ENCODE data around the gene DOK7.

The DOK7 gene

DNA sequence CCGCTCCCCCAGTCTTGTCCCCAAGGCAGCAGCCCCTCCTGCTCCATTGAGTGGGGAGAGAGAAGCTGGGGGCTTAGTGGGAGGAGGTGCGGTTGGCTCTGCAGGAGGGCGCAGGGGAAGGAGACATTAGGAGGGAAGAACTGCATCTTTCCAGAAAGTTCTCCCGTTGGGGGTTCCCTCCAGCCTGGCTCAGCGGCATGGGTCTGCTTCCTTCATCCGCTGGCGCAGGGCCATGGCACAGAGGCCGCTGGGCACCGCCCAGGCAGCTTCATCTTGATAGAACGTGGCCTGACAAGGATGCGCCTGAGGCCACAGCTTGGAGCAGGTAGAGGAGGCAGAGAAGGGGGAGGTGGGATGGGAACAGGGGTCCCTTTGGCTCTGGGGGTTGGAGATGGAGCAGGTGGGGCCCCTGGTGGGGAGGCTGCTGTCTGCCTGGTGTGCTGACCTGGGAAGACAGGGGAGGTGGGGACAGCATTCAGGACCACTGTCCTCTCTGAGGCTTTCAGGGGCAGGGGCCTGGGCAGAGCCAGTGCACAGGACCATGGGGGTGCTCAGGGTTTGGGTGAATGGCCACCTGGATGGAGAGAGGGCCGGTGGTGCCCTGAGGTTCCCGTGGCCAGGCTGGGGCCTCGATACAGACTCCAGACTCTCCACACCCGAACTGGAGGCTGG lies 12.1 kb downstream of the DOK7 start:
- DNase-seq (ENCODE audit: low read depth) = no peak

DNA sequence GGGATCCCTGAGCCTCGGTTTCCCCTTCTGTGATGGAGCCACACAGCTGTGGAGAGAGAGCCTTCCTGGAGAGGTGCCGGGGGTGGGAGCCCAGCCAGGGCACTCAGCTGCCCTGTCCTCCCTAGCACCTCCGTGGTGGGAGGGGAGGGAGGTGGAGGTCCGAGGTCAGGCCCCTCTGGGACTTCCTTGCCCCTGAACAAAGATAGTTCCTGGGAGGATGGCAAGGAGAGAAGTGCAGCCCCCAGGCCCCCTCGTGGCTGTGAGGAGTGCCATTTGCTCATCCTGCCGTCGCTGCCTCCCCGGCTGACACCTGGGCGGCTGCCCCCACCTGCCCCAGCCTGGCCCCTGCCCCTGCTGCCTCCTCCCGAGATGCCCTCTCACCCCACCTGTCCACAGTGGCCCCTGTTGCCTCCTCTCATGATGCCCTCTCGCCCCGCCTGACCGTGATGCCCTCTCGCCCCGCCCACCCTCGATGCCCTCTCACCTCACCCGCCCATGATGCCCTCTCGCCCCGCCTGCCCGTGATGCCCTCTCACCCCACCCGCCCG lies 12.7 kb downstream of the DOK7 start:
- no peak for DNase-seq (ENCODE audit: low read depth)

DNA sequence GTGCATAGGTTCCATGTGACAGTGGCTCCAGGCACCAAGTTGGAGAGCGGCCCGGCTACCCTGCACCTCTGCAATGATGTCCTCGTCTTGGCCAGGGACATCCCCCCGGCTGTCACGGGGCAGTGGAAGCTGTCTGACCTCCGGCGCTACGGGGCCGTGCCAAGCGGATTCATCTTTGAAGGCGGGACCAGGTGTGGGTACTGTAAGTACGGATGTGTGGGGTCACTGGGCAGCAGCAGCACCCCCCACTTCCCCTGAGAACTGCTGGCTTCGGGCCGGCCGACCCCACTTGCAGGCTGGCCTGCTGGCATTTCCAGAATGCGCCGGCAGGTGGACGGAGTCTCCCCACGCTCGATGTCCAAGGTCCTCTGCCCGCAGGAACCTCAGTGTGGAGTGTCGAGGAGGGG lies 13.2 kb downstream of the DOK7 start:
- no peak for DNase-seq (ENCODE audit: low read depth)

DNA sequence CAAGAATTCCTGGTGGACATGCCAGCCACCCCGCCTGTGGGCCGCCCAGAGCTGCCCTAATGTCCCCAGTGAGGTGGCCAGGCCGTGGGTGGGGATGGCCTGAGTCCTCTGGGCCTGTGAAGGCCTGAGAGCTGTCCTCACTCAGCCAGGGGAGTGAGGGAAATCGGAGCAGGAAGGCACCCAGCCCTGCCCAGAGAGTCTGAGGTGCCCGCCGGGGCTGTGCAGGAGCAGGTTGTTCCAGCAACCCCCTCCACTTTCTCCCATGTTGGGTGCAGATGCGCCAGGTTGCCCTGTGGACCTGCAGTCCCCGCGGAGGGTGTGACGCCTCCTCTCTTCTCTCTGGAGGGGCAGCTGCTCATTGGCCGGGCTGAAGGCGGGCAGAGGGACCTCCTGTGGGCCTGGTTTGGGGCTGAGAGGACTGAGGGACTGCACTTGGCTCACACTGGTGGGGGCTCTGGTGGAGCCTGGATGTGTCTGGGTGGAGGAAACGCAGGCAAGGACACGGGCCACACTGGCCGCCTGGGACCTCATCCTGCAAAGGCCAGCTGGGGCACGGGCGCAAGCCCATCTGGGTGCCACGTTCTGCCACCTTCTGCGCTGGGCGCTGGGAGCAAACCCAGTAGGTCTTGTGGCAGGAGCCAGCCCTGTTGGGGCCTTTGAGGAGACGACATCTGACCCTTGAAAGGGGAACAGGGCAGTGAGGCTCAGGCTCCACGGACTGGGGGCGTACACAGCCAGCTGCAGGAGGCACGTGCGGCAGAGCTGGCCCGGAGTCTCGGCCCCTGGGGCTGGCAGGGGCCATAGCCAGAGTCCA lies 14.0 kb downstream of the DOK7 start:
- DNase-seq (ENCODE audit: low read depth) = no peak

DNA sequence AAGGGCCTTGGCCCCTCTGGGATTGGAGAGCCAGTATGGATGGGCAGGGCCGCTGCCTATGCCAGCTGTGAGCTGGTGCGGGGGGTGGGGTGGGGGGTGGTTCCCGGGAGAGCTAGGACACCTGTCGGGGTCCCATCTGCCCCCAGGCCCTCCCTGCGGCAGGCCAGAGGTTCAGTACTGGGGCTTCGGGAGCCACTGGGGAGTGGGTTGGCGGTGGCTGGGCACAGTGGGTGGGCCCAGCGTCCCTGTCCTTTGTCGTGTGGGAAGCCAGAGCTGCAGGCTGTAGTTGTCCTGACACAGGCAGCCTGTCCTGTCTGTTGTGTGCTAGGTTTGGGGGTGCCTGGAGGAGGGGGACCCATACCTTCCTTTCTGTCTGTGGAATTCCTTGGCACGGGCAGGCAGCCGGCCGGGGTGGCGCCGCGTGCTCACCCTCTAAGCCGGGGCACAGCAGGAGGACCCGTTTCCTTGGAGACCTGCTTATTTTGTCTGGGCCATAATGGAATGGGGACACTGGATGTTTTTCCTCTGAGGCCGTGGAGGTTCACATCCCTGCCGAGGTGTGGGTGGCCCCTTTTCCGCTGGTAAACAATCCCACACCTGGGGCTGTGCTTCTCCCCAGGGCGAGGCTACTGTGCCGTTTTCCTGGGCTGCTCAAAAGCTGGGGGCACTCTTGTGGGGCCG lies 14.8 kb downstream of the DOK7 start:
- DNase-seq (ENCODE audit: low read depth) = no peak

DNA sequence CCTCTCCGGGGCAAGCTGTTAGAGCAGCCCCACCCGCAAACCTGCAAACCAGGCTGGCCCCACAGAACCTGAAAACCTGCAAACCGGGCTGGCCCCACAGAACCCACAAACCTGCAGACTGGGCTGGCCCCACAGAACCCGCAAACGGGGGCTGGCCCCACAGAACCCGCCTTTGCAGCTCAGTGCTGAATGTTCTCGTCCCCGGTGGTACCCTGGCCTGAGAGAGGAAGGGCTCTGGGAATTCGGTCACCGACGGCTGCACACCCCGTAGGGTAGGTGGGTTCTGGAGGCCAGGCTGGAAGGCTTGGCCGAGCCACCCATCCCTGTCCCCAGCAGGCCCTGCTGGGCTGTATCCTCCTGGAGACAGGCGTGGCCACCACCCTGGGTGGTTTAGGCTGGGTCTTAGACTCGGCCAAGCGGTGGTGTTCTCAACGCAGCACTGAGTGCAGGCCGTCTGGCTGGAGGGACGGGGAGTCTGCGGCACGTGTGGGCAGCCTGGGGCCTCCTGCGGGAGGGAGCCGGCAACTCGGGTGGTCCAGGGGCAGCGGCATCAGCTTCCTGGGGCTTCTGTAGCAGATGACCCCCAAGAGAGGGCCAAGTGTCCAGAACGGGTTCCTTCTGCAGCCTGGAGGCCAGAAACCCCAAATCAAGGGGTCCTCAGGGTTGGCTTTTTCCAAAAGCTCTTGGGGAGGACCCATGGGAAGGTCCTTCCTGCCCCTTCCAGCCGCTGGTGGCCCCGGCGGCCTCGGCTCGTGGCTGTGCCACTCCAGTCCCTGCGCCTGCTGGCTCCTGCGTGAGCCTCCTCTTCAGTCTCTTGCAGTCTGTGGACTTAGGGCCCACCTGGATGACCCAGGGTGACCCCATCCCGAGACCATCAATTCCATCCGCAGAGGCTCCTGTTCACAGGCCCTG lies 15.6 kb downstream of the DOK7 start:
- DNase-seq (ENCODE audit: low read depth) = no peak

DNA sequence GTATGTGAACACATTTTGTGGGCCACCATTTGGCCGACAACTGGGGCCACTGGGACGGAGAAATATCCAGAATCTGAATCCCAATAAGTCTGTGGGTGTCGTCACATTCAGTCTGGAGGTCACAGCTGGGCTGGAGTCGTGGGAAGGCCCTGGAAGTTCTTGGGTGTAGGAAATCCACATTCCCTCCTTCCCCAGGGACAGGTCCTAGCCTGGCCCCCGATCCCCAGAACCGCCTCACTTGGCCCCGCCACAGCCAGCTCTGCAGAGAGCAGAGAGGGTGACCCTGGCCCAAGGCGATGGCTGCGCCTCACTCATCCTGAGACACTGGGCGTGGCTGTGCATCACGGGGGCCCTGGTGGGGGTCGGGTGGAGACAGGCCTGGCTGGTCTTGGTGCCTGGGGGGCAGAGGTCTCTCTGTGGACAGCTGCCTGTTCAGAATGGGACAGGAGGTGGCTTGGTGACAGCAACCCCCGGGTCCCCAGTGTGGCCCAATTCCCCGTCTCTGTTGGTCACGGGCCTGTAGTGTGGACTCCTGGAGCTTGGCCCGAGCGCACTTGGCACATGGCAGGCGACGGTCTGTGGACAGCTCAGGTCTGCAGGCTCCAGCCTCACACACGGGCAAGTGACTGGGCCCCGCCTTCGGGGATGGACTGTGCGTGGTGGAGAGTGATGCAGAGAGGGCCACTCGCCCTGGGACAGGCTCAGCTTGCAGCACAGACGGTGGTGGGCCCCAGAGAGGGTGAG lies 16.4 kb downstream of the DOK7 start:
- DNase-seq (ENCODE audit: low read depth) = no peak

DNA sequence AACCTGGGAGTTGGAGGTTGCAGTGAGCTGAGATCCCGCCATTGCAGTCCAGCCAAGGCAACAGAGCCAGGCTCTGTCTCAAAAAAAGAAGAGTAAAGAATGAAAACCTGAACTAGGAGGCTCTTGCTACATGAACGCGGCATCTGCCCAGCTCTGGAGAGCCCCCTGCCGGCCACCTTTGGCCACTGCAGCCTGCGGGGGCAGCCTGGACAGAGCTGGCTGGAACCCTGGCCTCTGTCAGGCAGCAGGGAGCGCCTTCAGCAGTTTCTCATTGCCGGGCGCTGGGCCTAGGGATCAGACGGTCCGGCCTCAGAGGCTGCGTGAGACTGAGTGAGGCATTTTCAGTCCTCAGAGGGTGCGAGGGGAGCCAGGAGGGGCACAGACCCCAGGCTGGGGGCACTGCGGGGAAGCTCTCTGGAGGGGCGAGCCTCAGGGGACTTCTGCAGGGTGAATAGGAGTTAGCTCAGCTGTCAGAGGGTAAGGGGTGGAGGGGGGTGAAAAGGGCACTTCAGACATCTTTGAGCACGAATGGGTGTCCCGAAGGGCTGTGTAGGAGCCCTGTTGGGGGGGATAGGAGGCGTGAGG lies 17.5 kb downstream of the DOK7 start:
- DNase-seq (ENCODE audit: low read depth) = peak; percentile 47

DNA sequence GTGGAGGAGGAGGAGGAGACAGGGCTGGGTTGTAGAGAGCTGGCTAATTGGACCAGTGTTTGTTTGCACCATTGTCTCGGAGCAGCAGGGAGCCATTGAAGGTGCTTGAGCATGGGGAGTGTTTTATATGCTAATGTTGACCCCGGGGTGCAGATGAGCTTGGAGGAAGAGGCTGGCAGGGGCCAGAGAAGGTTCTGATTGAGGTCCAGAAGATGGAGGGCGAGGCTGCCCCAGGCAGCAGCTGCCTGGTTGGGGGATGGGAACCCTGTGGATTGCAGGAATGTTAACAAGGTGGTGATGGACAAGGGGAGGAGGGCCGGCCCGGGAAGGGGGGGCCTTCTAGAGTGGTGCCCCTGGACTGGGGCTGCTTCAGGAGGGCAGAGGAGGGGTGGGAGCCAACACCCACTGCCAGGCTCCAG lies 18.0 kb downstream of the DOK7 start:
- DNase-seq (ENCODE audit: low read depth) = no peak

DNA sequence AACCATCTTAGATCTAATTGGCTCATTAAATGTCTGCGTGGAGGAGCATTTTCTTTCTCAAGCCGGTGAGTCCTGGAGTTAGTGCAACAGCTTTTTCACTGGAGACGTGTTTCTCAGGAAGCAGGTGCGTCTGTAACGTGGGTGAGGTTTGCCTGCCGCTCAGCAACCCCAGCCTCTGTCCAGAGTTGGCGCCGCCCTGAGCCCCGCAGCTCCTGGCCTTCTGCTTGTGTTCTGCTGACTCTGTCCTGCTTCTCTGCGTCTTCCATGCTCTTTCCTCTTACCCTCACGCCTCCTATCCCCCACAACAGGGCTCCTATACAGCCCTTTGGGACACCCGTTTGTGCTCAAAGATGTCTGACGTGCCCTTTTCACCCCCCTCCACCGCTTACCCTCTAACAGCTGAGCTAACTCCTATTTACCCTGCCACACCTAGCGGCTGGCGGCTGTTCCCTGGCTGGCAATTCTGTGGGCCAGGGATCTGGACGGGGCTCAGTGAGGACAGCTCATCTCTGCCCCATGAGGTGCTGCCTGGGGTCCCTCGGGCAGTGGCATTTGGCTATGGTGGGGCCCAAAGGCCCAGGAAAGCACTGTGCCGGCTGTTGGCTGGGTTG lies 18.8 kb downstream of the DOK7 start:
- DNase-seq (ENCODE audit: low read depth) = no peak

DNA sequence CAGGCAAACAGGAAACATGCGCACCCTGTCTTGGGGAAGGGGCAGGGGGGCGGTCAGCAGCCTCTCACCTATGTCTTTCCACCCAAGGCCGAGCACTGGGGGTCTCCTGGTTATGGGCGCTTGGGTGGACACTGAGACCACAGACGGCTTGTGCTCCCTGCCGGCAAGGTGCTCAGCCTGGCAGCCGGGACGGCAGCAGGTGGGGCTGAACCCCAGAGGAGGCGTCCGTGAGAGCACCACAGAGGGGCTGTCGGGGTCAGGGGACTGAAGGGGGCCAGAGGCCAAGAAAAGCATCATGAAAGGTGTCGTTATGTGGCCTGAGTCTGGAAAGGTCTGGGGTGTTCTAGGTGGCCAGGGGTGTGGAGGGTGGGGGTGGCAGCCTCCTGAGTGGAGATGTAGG lies 19.6 kb downstream of the DOK7 start:
- DNase-seq (ENCODE audit: low read depth) = no peak

DNA sequence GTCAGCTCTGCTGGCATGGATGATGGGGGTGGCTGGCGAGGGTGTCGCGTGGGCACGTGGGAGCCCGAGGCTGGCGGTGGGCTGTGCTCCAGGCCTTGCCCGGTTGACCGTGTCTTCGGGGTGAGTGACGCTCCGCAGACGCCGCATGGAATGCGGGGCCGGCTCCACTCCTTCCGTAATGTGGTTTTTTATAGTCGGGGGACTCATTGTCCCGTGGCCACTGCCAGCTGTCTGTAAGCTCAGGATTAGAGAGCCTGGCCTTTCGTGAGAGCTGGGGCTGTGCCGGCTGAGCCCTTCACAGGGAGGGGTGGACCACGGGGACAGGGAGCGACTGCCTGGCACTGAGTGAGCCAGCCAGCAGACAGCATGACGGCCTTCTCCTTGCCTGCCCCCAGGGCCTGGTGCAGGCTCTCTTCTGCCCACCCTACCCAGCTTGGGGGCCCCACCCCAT lies 20.4 kb downstream of the DOK7 start:
- no peak for DNase-seq (ENCODE audit: low read depth)

DNA sequence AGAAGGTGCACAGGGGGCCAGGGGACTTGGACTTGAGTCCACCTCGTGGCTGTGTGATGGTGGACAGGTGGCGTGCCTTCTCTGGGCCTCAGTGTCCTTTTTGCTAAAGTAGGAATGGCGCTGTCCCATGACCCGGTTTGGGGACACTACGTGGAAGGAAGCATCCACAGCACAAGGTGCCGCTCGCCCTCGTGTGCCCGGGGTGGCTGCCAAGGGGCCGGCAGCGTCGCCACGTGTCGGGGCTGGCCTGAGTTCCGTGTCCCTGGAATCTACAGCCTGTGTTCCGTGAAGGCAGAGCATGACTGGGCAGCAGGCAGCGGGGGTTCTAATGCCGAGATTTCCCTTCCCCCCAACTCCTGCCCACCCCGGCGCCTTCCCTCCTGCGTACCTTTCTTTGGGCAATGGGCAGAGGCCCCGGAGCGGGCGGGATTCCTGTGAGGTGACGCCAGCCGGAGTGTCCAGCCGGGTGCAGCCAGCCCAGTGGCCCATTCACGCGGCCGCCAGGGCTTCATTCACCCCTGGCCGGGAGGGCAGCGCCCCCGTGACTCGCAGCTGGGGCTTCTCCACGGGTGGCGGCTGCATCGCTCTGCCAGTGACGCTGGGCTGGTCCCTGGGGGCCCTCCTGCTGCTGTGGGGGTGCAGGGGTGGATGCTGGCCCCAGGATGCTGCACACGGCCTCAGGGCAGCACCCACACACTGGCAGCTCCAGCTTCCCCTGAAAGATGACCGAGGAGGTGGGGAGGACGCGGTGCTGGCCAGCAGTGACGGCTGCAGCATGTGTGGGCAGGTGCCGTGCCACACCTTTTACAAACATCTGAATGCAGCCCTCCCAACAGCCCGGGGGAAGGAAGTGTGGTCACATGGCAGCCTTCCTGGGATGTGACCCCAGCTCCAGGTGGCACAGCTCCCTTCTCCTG lies 21.2 kb downstream of the DOK7 start:
- DNase-seq (ENCODE audit: low read depth) = no peak

DNA sequence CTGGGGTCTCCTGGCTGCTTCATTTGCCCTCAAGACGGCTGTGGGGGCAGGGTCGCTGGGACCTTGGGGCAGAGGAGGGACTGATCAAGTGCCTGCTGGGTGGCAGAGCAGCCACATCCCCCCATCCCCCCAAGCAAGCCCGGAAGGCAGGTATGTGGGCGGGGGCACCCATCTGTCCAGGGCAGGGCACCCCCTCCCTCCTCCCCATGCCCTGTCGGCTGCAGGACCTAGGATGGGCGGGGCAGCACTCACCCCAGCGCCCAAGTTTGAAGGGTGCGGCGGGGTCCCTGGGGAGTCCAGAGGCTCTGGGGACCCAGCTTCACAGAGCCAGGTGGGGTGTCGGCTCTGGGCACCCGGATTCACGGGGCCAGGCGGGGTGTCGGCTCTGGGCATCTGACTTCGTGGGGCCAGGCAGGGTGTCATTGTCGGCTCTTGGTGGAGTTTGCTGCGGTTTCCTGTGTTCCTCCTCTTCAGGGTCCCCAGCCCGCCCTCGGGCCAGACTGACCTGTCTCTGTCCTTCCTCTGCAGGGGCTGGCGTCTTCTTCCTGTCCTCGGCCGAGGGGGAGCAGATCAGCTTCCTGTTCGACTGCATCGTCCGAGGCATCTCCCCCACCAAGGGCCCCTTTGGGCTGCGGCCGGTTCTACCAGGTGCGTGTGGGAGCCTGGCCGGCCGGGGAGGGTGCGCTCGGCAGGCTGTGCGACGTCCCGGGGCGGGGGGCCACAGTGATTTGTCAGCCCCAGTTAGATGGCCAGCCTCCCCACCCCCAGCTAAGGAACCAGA lies 22.1 kb downstream of the DOK7 start:
- DNase-seq (ENCODE audit: low read depth) = no peak

DNA sequence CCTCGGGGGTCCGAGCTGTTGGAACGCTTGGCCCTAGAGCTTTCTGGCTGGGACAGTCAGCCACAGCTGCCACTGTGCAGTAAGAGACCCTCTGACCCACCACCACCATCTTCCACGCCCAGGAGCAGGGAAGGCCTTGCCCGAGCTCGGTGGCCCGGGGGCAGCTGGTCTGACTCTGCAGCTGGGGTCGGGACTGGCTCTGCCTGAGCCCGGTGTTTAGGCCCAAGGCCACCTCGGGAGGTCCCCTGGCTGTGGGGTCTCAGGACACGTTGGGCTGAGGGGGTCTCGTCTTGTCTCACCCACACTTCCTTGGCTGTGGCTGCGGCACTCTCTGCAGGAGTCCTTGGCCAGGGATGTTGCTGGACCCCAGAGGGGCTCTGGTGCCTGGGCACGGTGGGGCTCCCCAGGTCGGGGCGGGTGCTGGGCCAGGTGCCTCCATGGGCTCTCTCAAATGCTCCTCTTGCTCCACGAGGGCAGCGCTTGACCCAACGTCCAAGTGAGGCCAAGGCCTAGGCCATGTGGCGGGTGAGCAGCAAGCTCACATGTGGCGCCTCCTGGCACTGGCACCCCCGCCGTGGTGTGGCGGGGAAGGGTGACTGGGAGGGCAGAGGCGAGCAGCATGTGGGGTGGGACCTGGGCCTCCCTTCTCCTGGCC lies 22.9 kb downstream of the DOK7 start:
- DNase-seq (ENCODE audit: low read depth) = no peak

DNA sequence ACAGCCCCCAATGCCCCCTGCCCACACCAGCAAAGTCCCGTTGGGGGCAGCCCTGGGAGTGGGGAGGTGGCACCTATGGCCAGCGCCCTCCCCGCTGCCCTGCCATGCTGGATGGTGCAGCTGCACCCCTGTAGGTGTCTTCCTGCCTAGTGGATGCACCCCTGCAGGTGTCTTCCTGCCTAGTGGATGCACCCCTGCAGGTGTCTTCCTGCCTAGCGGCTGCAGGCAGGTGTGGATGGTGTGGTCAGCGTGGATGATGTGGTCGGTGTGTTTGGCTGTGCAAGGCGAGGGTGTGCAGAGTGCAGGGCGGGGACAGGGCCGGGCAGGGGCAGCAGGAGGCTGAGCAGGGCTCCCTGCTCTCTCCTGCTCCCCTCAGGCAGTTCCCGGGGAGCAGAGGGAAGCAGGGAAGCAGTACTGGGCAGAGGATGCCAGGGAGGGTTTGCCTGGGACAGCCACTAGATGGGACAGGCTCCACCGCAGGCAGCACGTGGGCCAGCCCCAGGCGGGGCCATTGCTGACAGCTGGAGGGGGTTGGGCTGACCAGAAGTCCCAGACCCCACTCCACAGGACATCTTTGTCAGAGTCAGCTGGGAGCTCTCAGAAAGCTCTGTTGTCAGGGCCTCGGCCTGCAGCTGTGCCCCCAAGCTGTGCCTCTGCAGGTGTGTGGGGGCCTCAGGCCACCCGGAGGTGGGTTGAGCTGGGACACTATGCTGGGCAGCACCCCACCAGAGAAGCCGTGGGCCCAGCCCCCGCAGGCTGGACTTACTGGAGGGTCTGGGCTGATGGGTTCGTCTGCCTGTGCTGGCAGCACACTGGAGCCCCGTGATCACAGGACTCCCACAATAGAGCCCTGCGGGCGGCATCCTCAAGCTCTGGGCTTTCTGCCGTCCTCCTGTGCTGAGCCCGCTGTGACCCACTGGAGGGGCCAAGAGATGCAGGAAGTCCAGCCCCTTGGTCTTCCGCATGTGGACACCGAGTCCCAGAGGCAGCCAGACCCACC lies 23.7 kb downstream of the DOK7 start:
- no peak for DNase-seq (ENCODE audit: low read depth)

All from stimulated activated CD4-positive, alpha-beta T cell treated with anti-CD3 and anti-CD28 coated beads, Interleukin-2, amount 100 ng/mL, for 4 hours (primary cell).